HepG2 (cell line): Measurements from ENCODE around the gene ALOX5. TPM values are rescaled to one million over a fixed set of nuclear protein-coding genes. Genes with fewer than 3 reads are reported as not detected.

ENCODE experiments used
- ATAC-seq: fragments of 200-7000 bp; cut with Tn5 transposase; 3 replicates; pipeline ENCODE4 v1.9.1; 2020; ENCODE audit warnings: mild to moderate bottlenecking, moderate library complexity
- BruUV-seq: library from RNA; stranded (reverse); fragments of 400-500 nt; replicated peaks from 2 replicates; lab custom pipeline; 2021; lab: Mats Ljungman, UMichigan
- CTCF ChIA-PET: fragments of 300-600 bp; formaldehyde crosslinking; extraction: SDS; loops from one replicate; lab custom pipeline; 2021; ENCODE audit warnings: low total read pairs, inconsistent platforms, low intra/inter-chr PET ratio; lab: Yijun Ruan, JAX
- POLR2A ChIA-PET: fragments of 350-600 bp; sonication (Branson Sonifier 250); formaldehyde crosslinking; loops from one replicate; lab custom pipeline; 2020; ENCODE audit warnings: antibody characterized with exemption, inconsistent platforms; lab: Yijun Ruan, JAX
- DNase-seq: peaks from one replicate; pipeline ENCODE4 v3.0.0-alpha.2; 2015; ENCODE audit warnings: low spot score
- FAIRE-seq: peaks from 3 replicates; lab custom pipeline; 2011; peaks lifted over from hg19 to GRCh38; lab: Jason Lieb, UNC
- H2AFZ ChIP-seq: one replicate; pipeline ENCODE4 v1.6.1; 2011; ENCODE audit warnings: low read length, inconsistent platforms
- H3K27ac ChIP-seq: fragments of 300-600 bp; 3 replicates; pipeline ENCODE4 v1.8.0; 2011; ENCODE audit warnings: mixed run types, mild to moderate bottlenecking, mixed read lengths, low read length, inconsistent platforms; ENCODE audit not compliant: insufficient read depth; ENCODE audit errors: extremely low read length
- H3K27me3 ChIP-seq, 2 experiments: fragments of 200-600 bp in 1 of 2; 2 replicates in 1 of 2; 3 replicates in 1 of 2; pipeline versions ENCODE4 v1.6.0 to v1.8.0; 2011; ENCODE audit warnings: low read length in 2 of 2, mild to moderate bottlenecking in 2 of 2, moderate library complexity in 2 of 2, inconsistent platforms in 1 of 2; ENCODE audit not compliant: insufficient read depth in 2 of 2, control insufficient read depth in 1 of 2
- H3K36me3 ChIP-seq, 2 experiments: fragments of 200-600 bp in 1 of 2; replicated peaks in 1 of 2; 2 replicates in 1 of 2; 3 replicates in 1 of 2; pipeline versions ENCODE4 v1.5.1 to v1.8.0; 2011; ENCODE audit warnings: low read length in 2 of 2, inconsistent platforms in 1 of 2; ENCODE audit not compliant: insufficient read depth in 2 of 2, control insufficient read depth in 1 of 2
- H3K4me1 ChIP-seq: 2 replicates; pipeline ENCODE4 v1.5.1; 2012; ENCODE audit warnings: low read length, inconsistent platforms; ENCODE audit not compliant: insufficient read depth
- H3K4me2 ChIP-seq: 2 replicates; pipeline ENCODE4 v1.6.0; 2011; ENCODE audit warnings: low read depth, low read length, inconsistent platforms
- H3K4me3 ChIP-seq, 3 experiments: fragments of 200-600 bp in 1 of 3; sonication (generic), shearing (Covaris generic) in 1 of 3; replicated peaks in 1 of 3; 2 replicates each; pipeline ENCODE4 v1.5.1; 2011 to 2016; ENCODE audit warnings: low read length in 3 of 3, inconsistent platforms in 2 of 3, low read depth in 2 of 3, mild to moderate bottlenecking in 2 of 3, control low read depth in 1 of 3, mixed read lengths in 1 of 3; ENCODE audit not compliant: insufficient read depth in 1 of 3
- H3K79me2 ChIP-seq: one replicate; pipeline ENCODE4 v1.6.1; 2011; ENCODE audit warnings: low read length, inconsistent platforms; ENCODE audit not compliant: insufficient read depth
- H3K9ac ChIP-seq: 2 replicates; pipeline ENCODE4 v1.6.0; 2011; ENCODE audit warnings: mild to moderate bottlenecking, low read depth, low read length, inconsistent platforms; ENCODE audit not compliant: insufficient read depth
- H3K9me3 ChIP-seq: 2 replicates; pipeline ENCODE4 v1.5.1; 2012; ENCODE audit warnings: mild to moderate bottlenecking, low read length
- H4K20me1 ChIP-seq: 2 replicates; pipeline ENCODE4 v1.6.0; 2011; ENCODE audit warnings: inconsistent platforms, mild to moderate bottlenecking, low read length, moderate library complexity; ENCODE audit not compliant: insufficient read depth
- FOSL2 ChIP-seq: sonication (generic); formaldehyde crosslinking; IDR thresholded peaks from 2 replicates; pipeline ENCODE4 v1.4.0; 2020; ENCODE audit warnings: missing genetic modification reagents
- FOXK2 ChIP-seq: fragments of 450-650 bp; IDR thresholded peaks from 2 replicates; pipeline ENCODE4 v1.6.1; 2016
- HOXA3 ChIP-seq: sonication (generic); formaldehyde crosslinking; IDR thresholded peaks from 2 replicates; pipeline ENCODE4 v1.5.0; 2020; ENCODE audit warnings: missing genetic modification reagents
- RBAK ChIP-seq: sonication (generic); formaldehyde crosslinking; IDR thresholded peaks from 2 replicates; pipeline ENCODE4 v1.5.1; 2020; ENCODE audit warnings: mild to moderate bottlenecking, missing genetic modification reagents
- WGBS: methylation state at CpG from one replicate; pipeline ENCODE4 v1.1.6; 2017; ENCODE audit warnings: low lambda C conversion rate; 5-methylcytosine and 5-hydroxymethylcytosine counted together
- in situ Hi-C: cut with HindIII; loops from 2 replicates; pipeline ENCODE4 v1.10.0; 2017; ENCODE audit warnings: low pct_unique_long_range_greater_than_20kb; ENCODE audit not compliant: extremely low pct_ligation_motif_present
- intact Hi-C: fragments of 100-400 bp; cut with micrococcal nuclease; formaldehyde crosslinking; loops from one replicate; pipeline ENCODE4 v1.10.0; 2022; ENCODE audit not compliant: unreplicated experiment
- polyA plus RNA-seq, 8 experiments: library from polyadenylated mRNA; depleted of rRNA in 3 of 8; stranded (reverse) in 7 of 8; unstranded in 1 of 8; fragments of >200 nt; fragmentation: Illumina TruSeq in 4 of 8; extraction: Trizol in 4 of 8; gene quantifications; 2 replicates each; pipeline versions ENCODE4 v1.2.1 to v1.2.3, GENCODE V29; 2011 to 2016; ENCODE audit warnings: low read depth in 4 of 8, missing spikeins in 1 of 8, mixed read lengths in 1 of 8; ENCODE audit not compliant: insufficient read depth in 1 of 8
- total RNA-seq, 5 experiments: library from RNA; depleted of rRNA; stranded (reverse); fragments of >200 nt; fragmentation: Illumina TruSeq; extraction: Trizol; gene quantifications; 2 replicates each; pipeline ENCODE4 v1.2.3, GENCODE V29; 2016; ENCODE audit warnings: low read depth in 1 of 5
- TF ChIP-seq, protein P1 (sequence below): sonication (generic); formaldehyde crosslinking; IDR thresholded peaks from 2 replicates; pipeline ENCODE4 v1.4.0; 2020; ENCODE audit warnings: missing genetic modification reagents, borderline replicate concordance
- TF ChIP-seq, protein P2 (sequence below): sonication (generic); formaldehyde crosslinking; IDR thresholded peaks from 2 replicates; pipeline ENCODE4 v1.4.0; 2020; ENCODE audit warnings: missing genetic modification reagents
- TF ChIP-seq, protein P3 (sequence below): sonication (generic); formaldehyde crosslinking; IDR thresholded peaks from 2 replicates; pipeline ENCODE4 v1.5.0; 2020; ENCODE audit warnings: mild to moderate bottlenecking, missing genetic modification reagents
- TF ChIP-seq, protein P4 (sequence below): sonication (generic); formaldehyde crosslinking; conservative IDR thresholded peaks from 2 replicates; pipeline ENCODE4 v1.8.1; 2023; ENCODE audit warnings: missing genetic modification reagents
- TF ChIP-seq, protein P5 (sequence below): sonication (generic); formaldehyde crosslinking; IDR thresholded peaks from 2 replicates; pipeline ENCODE4 v1.9.0; 2021; ENCODE audit warnings: missing genetic modification reagents, borderline replicate concordance

ALOX5 gene
- total and polyA plus RNA-seq, 2 of the 13 experiments (the other 11 are each of a cell fraction or from before 2014, with no cell fraction given) = 0.04 TPM; not detected in 1

DNA sequence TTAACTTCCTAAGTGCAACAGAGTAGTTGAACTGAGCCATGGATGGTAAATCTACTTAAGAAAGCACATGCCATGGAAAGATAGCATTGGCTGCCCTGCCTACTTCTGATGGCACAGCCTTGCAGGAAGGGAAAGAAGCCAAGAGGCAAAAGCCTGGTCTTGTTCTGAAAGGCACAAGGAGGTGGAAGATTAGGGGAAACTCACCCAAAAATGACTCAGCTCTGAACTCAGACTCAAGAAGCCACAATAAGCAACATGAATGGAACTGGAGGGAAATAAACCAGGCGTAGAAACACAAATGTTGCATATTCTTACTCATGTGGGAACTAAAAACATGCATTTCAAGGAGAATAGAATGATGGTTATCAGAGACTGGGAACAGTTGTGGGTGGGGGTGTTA is 20.8 kb upstream of the ALOX5 start:
- no peak overlapping the region for H3K9ac ChIP-seq

More for the DNA sequence above, 20.8 kb upstream of the ALOX5 start:
- no peak for FAIRE-seq
- TF ChIP-seq HOXA3 = no peak
- no peak for TF ChIP-seq RBAK (CRISPR knock-in tag)
- TF ChIP-seq, protein P1, sequence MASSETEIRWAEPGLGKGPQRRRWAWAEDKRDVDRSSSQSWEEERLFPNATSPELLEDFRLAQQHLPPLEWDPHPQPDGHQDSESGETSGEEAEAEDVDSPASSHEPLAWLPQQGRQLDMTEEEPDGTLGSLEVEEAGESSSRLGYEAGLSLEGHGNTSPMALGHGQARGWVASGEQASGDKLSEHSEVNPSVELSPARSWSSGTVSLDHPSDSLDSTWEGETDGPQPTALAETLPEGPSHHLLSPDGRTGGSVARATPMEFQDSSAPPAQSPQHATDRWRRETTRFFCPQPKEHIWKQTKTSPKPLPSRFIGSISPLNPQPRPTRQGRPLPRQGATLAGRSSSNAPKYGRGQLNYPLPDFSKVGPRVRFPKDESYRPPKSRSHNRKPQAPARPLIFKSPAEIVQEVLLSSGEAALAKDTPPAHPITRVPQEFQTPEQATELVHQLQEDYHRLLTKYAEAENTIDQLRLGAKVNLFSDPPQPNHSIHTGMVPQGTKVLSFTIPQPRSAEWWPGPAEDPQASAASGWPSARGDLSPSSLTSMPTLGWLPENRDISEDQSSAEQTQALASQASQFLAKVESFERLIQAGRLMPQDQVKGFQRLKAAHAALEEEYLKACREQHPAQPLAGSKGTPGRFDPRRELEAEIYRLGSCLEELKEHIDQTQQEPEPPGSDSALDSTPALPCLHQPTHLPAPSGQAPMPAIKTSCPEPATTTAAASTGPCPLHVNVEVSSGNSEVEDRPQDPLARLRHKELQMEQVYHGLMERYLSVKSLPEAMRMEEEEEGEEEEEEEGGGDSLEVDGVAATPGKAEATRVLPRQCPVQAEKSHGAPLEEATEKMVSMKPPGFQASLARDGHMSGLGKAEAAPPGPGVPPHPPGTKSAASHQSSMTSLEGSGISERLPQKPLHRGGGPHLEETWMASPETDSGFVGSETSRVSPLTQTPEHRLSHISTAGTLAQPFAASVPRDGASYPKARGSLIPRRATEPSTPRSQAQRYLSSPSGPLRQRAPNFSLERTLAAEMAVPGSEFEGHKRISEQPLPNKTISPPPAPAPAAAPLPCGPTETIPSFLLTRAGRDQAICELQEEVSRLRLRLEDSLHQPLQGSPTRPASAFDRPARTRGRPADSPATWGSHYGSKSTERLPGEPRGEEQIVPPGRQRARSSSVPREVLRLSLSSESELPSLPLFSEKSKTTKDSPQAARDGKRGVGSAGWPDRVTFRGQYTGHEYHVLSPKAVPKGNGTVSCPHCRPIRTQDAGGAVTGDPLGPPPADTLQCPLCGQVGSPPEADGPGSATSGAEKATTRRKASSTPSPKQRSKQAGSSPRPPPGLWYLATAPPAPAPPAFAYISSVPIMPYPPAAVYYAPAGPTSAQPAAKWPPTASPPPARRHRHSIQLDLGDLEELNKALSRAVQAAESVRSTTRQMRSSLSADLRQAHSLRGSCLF = no peak
- TF ChIP-seq, protein P2, sequence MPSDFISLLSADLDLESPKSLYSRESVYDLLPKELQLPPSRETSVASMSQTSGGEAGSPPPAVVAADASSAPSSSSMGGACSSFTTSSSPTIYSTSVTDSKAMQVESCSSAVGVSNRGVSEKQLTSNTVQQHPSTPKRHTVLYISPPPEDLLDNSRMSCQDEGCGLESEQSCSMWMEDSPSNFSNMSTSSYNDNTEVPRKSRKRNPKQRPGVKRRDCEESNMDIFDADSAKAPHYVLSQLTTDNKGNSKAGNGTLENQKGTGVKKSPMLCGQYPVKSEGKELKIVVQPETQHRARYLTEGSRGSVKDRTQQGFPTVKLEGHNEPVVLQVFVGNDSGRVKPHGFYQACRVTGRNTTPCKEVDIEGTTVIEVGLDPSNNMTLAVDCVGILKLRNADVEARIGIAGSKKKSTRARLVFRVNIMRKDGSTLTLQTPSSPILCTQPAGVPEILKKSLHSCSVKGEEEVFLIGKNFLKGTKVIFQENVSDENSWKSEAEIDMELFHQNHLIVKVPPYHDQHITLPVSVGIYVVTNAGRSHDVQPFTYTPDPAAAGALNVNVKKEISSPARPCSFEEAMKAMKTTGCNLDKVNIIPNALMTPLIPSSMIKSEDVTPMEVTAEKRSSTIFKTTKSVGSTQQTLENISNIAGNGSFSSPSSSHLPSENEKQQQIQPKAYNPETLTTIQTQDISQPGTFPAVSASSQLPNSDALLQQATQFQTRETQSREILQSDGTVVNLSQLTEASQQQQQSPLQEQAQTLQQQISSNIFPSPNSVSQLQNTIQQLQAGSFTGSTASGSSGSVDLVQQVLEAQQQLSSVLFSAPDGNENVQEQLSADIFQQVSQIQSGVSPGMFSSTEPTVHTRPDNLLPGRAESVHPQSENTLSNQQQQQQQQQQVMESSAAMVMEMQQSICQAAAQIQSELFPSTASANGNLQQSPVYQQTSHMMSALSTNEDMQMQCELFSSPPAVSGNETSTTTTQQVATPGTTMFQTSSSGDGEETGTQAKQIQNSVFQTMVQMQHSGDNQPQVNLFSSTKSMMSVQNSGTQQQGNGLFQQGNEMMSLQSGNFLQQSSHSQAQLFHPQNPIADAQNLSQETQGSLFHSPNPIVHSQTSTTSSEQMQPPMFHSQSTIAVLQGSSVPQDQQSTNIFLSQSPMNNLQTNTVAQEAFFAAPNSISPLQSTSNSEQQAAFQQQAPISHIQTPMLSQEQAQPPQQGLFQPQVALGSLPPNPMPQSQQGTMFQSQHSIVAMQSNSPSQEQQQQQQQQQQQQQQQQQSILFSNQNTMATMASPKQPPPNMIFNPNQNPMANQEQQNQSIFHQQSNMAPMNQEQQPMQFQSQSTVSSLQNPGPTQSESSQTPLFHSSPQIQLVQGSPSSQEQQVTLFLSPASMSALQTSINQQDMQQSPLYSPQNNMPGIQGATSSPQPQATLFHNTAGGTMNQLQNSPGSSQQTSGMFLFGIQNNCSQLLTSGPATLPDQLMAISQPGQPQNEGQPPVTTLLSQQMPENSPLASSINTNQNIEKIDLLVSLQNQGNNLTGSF (CRISPR knock-in tag) = no peak
- no peak for TF ChIP-seq FOXK2
- TF ChIP-seq, protein P3, sequence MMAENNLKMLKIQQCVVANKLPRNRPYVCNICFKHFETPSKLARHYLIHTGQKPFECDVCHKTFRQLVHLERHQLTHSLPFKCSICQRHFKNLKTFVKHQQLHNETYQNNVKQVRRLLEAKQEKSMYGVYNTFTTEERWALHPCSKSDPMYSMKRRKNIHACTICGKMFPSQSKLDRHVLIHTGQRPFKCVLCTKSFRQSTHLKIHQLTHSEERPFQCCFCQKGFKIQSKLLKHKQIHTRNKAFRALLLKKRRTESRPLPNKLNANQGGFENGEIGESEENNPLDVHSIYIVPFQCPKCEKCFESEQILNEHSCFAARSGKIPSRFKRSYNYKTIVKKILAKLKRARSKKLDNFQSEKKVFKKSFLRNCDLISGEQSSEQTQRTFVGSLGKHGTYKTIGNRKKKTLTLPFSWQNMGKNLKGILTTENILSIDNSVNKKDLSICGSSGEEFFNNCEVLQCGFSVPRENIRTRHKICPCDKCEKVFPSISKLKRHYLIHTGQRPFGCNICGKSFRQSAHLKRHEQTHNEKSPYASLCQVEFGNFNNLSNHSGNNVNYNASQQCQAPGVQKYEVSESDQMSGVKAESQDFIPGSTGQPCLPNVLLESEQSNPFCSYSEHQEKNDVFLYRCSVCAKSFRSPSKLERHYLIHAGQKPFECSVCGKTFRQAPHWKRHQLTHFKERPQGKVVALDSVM (CRISPR knock-in tag) = no peak
- TF ChIP-seq, protein P4, sequence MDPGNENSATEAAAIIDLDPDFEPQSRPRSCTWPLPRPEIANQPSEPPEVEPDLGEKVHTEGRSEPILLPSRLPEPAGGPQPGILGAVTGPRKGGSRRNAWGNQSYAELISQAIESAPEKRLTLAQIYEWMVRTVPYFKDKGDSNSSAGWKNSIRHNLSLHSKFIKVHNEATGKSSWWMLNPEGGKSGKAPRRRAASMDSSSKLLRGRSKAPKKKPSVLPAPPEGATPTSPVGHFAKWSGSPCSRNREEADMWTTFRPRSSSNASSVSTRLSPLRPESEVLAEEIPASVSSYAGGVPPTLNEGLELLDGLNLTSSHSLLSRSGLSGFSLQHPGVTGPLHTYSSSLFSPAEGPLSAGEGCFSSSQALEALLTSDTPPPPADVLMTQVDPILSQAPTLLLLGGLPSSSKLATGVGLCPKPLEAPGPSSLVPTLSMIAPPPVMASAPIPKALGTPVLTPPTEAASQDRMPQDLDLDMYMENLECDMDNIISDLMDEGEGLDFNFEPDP (CRISPR knock-in tag) = no peak
- TF ChIP-seq FOSL2 = no peak
- TF ChIP-seq, protein P5, sequence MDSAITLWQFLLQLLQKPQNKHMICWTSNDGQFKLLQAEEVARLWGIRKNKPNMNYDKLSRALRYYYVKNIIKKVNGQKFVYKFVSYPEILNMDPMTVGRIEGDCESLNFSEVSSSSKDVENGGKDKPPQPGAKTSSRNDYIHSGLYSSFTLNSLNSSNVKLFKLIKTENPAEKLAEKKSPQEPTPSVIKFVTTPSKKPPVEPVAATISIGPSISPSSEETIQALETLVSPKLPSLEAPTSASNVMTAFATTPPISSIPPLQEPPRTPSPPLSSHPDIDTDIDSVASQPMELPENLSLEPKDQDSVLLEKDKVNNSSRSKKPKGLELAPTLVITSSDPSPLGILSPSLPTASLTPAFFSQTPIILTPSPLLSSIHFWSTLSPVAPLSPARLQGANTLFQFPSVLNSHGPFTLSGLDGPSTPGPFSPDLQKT (CRISPR knock-in tag) = no peak
- BruUV-seq = no TSS peak
- in situ Hi-C loops (no loop called here), intact Hi-C loops (no loop called here)
- Histone ChIP-seq H3K36me3 (no peaks in the 10 kb centered on the region), H4K20me1 (no peaks in the 10 kb centered on the region), H2AFZ (no peak overlapping the region), H3K27me3 (no peaks in the 10 kb centered on the region; a peak in 1 of 5 replicates), H3K79me2 (no peaks in the 10 kb centered on the region), H3K9me3 (no peaks in the 10 kb centered on the region), H3K4me3 (no peak overlapping the region), H3K4me2 (no peak overlapping the region), H3K4me1 (no peaks in the 10 kb centered on the region), H3K27ac (no peak overlapping the region)
- no peak for DNase-seq
- 18% methylated on average over 1 of the region's 1 CpG for WGBS
- ChIA-PET POLR2A (no interaction called here), CTCF (no interaction called here)
- ATAC-seq = no peak
